Ovary (tissue), 3 donors: Measurements from ENCODE around the gene CRYGN.

ENCODE experiments used
- CTCF ChIP-seq, 3 donors: fragments of 450-650 bp in 2 of 3; fragments of 200-600 bp in 1 of 3; IDR thresholded peaks; one replicate each; pipeline versions ENCODE4 v1.5.1 to v1.8.0; 2016 to 2022; ENCODE audit warnings: antibody characterized with exemption in 3 of 3, mild to moderate bottlenecking in 1 of 3
- EP300 ChIP-seq: sonication (generic); formaldehyde crosslinking; IDR thresholded peaks from one replicate; pipeline ENCODE4 v1.6.1; 2017; ENCODE audit warnings: antibody characterized with exemption
- POLR2A ChIP-seq: fragments of 450-650 bp; IDR thresholded peaks from one replicate; pipeline ENCODE4 v1.6.1; 2017; ENCODE audit warnings: antibody characterized with exemption, mild to moderate bottlenecking, moderate library complexity
- donor health status: DM: no; HTN: no; CAD: no.

- TF ChIP-seq CTCF (IDR thresholded peaks at IDR 0.05) = no peak
- TF ChIP-seq POLR2A = no peak
- TF ChIP-seq EP300 = no peak
Measured at GRCh38 chr7:151382079-151382885, 57.7 kb downstream of the CRYGN start.
